Endometrial microvascular endothelial cells (primary cell): Measurements from ENCODE around the gene CBFA2T3. TPM values are rescaled to one million over a fixed set of nuclear protein-coding genes. Genes with fewer than 3 reads are reported as not detected.

ENCODE experiments used
- in situ Hi-C: cut with HindIII; loops from 2 replicates; pipeline ENCODE4 v1.10.0; 2017; ENCODE audit warnings: low sequenced_read_pairs, low pct_unique_long_range_greater_than_20kb; ENCODE audit errors: inconsistent ontology term
- total RNA-seq: library from RNA; depleted of rRNA; stranded (reverse); fragments of >200 nt; gene quantifications from one replicate; pipeline ENCODE4 v1.2.3, GENCODE V29; 2015; ENCODE audit errors: inconsistent ontology term

The CBFA2T3 gene
- total RNA-seq, 1 donor from 2014 or later: not detected

DNA sequence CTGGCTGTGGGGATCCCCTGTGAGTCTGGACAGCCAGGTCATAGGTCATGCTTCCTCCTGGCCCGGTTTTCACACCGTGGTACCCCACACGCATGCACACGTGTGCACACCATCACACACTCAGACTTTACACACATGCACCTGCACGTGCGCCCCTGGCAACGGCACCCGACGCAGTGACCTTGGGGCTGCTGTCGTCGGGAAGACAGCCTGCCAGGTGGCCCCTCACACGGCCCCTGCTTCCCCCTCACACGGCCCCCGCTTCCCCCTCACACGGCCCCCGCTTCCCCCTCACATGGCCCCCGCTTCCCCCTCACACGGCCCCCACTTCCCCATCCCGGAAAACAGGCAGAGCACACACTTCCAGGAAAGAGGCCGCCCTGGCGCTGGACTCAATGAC lies 45.1 kb downstream of the CBFA2T3 start:
- in situ Hi-C loops: no loop called here

DNA sequence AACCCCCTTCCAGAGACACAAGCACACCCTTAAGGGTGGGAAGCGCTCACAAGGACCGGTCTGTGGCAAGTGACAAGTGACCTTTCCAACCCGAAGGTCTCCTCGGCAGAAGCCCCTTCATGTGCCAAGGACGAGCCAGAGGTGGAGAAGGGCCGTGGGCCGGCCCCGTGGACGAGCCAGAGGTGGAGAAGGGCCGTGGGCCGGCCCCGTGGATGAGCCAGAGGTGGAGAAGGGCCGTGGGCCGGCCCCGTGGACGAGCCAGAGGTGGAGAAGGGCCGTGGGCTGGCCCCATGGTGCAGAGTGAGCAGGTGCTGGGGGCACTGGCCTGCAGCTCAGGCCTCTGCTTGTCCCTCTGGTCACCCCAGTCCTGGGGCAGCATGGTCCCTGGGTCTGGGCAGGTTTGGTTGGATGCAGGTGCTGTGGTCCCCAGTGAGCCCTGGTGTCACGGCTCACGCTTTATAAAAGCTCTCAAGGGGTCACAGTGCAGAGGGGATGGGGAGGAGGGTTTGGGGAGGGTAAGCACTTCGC lies 45.6 kb downstream of the CBFA2T3 start:
- in situ Hi-C loops: no loop called here

DNA sequence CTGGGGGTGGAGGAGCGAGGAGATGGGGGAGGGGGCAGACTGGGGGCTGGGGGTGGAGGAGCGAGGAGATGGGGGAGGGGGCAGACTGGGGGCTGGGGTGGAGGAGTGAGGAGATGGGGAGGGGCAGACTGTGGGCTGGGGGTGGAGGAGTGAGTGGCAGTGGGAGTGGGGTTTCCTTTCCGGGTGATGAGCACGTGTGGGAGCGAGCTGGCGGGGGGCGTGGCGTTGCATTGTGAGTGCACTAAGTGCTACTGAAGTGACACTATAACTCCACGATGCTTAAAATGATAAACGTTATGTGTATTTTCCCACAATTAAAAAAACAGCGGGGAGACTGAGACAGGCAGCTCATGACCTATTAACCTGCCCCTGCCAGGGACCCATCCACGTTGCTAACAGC lies 46.3 kb downstream of the CBFA2T3 start:
- in situ Hi-C loops: no loop called here

DNA sequence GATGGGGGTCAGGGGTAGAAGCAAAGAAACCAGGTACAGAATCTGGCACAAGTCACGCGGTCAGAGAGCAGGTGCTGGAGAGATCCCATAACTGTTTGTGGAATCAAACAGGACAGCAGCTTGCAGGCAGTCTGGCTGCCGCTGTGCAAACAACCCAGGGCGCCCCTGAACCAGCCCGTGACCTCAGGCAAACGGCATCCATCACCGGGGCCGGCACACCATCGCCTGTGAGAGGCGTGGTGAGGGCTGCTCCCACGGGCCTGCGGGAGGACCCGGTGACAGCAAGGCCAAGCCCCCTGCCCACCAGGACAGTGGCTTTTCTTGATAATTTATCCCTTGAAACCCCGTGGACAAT lies 47.9 kb downstream of the CBFA2T3 start:
- in situ Hi-C loops: no loop called here

DNA sequence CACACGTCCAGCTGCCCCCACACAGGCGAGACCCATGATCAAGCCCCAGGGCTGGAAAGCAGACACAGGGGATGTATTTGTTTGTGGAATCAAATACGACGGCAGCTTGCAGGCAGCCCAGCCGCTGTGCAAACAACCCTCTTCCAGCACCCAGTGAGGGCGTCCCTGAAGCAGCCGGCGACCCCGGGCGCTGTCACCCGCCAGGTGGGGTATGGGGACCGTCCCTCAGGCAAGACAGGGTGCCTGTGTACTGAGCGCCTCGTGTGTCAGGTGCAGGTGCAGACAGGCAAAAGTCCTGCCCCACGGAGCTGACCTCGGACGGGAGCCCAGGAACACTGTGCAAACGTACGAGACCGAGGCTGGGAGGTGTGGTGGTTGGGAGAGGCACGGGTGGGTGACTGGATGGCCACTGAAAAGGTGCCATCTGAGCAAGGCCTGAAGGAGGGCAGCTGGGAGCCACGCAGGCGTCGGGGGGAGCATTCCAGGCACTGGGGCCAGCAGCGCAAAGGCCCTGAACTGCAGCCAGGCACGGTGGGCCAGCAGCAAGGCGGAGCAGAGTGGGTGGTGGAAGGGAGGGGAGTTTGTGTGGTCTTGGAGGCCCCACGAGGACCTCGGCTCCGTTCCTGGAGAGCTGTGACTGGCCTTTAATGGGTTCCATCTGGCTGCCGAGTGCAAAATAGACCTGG lies 48.5 kb downstream of the CBFA2T3 start:
- in situ Hi-C loops: no loop called here

DNA sequence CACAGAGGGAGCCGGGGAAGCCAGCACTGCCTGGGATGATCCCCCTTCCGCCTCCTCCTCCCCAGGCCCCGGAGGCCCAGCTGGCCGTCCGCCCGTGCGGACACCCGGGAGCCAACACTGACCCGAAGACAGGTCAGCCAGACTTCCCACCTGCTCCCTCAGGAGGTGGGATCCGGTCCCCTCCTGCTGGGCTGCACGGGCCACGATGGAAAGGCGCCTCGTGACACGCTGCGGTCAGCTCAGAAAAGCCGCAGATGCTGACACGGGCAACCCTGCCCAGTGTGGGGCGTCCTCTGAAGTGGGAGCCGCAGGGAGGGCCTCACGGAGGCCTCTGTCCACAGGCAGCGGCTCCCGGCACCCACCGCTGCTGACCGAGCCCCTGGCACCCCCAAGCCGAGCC lies 49.3 kb downstream of the CBFA2T3 start:
- in situ Hi-C loops: no loop called here

DNA sequence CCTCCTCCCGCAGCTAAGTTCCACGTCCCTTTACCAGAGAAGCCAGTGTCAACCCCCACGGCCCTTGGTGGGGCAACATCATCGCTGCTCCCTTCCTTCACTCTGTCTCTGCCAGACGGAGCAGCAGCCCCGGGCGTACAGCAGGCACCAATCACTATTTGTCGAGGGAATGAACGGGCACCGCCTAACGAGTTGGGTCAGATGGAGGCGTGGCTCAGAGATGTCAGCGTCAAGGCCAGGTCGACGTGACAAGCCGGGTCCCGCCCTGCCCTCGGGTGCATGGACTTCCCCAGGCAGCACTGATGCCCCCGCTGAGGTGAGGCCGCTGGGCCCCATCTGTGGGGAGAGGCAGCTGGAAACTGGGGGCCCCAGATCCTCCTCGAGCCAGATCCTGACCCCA lies 50.0 kb downstream of the CBFA2T3 start:
- in situ Hi-C loops: no loop called here

DNA sequence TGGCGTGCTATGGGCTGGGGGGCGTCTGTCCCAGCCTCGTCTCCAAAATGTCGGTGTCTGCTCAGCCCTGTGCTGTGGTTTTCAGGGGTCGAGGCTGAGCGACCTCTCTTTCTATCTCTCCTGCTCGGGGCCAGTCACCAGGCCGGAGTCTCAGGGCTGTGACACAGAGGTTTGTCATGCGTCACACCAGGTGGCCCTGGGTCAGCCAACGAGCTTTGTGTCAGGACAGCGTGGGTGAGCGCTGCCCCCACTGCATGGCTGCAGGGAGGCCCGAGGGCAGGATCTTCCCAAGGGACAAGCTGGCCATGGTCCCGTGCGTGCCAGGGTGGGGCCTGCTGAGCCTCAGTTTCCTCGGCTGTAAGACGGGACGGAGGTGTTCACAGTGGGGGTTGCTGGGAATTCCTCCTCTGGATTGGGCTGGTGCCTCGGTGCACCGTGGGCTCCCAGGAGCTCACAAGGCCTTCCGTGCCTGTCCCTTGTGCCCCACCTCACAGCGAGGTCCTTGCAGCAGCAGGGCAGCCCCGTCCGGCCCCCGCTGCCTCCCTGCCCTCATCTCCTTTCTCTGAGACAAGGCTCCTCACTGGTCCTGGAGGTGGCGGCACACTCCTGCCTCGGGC lies 50.5 kb downstream of the CBFA2T3 start:
- in situ Hi-C loops: no loop called here

DNA sequence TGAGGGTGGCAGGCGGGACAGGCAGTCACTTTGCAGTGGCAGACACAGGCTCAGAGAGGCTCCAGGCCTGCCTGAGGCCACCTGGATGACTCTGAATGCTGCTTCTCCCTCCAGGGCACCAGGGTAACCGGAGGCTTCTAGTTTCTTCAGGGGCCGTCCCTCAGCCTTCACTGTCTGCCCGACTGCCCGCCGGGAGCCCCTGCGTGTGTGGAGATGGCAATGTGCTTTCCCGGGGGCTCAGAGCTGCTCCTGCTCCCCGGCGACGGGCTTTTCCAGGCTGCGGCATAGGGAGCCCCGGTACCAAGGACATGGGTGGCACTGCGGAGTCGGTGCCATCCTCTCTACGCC lies 51.5 kb downstream of the CBFA2T3 start:
- in situ Hi-C loops: no loop called here

DNA sequence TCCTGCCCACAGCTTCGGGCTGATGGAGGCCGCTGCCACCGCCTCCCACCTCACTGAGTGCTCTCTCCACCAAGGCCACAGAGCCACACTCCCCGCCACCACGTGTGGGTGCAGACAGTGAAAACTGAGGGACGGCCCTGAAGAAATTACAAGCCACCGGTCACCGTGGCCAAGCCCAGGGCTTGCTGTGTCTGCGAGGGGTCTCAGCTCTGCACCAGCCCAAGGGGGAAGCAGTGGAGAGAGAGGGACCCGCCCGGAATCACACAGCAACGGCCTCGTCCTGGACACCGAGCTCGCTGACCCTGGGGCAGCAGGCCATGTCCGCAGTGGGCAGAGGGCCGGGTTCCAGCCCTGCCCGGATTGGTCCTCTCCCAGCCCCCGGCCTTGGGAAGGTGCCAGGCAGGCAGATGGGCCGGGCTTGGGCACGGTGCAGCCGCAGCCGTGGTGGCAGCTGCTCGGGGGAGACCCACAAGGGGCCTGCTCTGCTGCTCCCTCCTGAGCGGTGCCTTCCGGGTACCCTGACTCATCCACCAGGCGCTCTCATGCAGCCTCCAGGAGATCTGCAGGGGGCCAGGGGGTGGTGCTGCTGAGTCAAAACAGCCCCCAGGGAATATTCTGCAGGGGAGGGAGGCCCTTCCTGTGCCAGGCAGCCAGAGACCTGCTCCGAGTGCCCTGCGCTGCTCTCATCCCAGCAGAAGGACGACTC lies 52.0 kb downstream of the CBFA2T3 start:
- in situ Hi-C loops: no loop called here

DNA sequence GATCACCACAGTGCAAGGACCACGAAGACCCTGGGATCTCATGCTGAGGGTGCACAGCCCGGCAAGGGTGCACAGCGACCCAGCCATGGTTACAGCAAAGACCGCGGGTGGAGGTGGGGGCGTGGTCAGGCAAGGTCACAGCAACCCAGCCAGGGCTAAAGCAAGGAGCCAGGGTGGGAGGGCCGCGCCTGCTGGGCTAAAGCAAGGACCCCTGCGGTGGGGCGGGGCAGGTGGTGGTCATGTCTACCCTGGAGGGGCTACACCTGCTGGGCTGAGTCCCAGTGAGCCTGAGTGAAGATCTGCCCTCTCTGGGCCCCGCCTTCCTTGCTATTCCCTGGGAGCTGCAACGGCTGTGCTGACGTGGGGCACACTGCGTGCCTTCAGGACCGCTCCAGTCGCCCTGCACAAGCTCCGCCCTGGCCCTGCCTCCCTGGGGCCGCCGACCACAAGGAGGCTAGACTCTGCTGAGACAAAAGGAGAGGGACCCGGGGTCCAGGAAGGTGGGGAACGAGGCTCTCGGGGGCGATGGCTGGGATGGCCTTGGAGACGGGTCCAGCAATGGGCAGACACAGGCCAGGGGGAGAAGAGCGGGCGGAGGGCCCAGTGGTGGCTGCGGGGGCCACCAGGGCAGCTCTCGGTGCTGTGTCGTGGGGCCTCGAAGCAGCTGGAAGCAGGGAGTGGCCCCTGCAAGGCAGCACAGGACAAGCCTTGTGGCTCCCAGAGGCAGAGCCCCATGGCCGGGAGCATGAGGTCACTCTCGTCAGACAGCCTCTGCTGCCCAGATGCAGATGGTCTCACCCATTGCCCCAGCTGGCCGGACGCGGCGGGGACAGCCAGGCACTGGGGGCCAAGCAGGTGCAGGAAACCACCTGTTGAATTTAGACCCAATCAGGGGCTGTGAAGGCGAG lies 52.8 kb downstream of the CBFA2T3 start:
- in situ Hi-C loops: no loop called here

DNA sequence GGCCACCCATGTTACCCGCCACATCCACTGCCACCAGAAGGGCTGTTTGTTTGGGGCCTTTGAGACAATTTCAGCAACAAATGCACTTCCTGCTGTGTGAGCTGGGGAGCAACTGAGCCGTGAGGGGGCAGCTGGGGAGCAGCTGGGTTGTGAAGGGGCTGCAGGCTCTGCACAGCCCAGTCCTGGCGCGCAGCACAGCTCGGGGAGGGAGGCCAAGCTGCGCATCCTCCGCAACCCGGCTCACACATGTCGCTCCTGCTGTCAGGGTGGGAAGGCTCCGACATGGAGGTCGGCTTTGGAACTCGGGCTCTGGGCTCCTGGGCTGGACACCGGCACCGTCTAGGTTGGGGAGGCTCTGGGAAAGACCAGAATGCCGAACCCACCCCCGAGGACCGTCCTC lies 53.6 kb downstream of the CBFA2T3 start:
- in situ Hi-C loops: no loop called here

DNA sequence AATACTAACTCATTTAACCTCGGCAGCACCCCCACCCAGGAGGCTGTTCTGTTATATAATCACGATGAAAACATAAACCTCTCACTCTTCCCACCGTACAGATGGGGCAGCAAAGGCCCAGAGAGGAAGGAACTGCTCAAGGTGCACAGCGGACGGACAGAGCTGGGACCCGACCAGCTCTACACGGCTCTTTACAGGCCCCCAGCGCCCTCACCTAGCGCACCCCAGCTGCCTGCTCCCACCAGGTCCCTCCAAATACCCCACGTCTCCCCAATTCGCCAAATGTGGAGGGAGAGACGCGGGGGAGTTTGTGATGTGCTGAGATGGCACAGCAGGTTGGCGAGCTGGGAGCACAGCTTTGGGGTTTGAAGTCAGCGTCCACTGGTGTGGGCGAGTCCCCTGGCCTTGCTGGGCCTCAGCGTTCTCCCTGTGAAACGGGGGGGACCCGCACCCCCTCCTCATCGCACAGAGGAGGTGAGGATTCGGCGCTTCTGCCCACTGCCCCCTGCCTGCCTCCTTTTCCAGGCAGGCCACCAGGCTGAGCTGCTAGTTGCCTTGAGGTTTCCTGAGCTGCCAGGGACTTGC lies 54.1 kb downstream of the CBFA2T3 start:
- in situ Hi-C loops: no loop called here

DNA sequence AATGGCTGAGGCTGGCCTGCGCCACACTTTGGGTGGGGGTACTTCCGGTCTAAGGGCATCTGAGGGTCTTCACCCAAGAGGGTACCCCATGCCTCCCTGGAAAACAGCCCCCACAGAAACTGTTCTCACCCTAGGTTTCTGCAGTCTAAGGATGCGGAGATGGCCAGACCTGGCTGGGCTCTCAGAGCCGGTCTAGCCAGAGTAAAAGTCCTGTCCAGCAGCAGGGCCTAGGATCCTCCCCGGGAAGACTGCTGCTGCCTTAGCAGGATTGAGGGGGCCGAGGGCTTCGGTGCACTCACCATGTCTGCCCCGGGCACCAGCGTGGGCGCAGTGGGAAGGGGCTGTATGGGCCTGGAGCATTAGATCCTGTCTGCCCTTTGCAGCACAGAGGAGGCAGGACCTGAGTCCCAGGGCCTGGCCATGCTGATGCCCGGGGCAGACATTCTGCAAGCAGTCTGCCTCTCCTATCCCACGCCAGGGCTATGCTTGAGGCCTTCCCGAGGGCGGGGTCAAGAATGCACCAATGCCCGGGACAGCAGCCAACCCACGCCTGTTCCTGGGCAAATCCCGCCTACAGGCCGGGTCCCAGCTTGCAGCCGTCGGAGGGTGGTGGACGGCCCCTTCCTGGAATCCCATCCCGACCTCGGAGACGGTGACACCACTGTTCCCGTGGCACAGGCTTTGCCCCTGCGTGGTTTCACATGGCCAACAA lies 54.7 kb downstream of the CBFA2T3 start:
- in situ Hi-C loops: no loop called here

DNA sequence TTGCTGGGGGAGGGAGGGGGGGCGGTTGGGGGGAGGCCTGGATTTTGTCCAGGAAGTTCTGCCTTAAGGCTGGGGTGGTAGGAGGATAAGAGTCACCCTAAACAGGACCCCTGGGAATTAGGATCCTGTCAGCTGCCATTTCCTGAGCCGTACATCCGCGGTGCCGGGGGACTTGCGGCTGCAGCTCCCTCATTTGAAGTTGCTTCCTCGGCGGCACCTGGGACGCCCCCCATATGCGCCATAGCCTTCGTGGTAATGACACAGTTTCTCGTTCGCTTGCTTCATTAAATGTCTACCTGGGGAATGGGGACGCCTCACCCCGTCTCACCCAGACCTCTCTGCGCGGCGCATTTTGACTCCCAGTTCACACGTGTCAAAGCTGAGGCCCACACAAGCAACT lies 55.4 kb downstream of the CBFA2T3 start:
- in situ Hi-C loops: no loop called here

DNA sequence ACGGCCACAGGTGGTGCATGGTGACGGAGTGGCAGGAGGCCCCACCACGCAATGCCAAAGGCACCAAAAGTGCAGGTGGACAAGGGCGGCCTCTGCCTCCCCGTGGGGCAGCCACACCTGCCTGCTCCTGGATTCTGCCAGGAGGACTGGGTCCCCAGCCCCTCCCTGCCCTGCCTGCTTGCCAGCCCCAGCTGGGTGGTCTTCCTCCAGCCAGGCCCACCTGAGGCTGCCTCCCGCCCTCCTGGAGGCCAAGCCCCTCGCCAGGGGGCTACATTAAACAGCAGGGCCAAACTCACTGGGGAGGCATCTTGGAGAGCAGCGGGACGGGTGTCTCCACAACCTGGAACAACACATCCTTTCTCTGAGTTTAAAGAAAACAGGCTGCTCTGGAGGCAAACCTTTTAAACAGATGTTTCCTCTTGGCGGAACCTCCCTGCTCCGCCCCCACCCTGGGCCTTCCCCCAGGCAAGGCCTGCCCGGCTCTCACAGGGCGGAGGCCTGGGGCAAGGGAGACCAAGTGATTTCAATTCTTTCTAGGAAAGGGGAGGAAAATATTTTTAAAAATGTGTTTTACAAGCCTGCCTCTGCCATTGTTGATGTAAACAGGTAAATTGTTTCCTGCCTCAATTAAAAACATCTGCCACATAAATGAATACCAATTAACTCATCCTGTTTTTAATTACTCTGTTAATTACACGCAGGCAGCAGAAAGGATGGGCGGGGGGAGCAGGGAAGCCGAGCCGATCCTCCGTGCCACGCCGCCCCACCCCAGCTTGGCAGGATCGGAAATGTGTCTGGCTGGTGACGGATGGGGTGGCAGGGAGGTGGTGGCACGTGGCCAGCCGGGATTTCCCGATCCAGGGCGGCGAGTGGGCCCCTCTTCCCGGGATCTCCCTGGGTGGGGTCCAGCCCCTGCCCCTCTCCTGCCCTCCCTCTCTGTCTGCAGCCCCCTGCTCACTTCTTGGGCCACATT lies 56.1 kb downstream of the CBFA2T3 start:
- in situ Hi-C loops: no loop called here

DNA sequence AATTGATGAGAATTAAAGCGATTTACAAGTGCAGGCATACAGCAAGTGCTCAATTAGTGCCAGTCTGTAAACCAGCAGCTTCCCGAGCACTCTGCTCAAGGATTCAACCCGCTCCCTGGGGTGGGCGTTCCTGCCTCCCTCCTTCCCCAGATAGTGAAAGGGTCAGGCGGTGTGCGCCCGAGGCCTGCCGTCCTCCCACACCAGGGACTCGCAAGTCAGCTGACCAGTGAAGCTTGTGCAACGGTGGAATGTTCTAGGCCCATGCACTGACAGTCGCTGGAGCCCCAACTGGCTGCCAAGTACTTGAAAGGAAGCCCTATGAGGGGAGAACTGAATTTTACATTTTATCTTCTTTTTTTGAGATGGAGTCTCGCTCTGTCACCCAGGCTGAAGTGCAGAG lies 57.1 kb downstream of the CBFA2T3 start:
- in situ Hi-C loops: no loop called here
